Nucleus accumbens (tissue), 56 donors: ENCODE measurements around the gene RAD50.
"Not testable (repeated sequence)": the region's sequence is repeated elsewhere in the genome, so short reads cannot be mapped to it uniquely, and the experiment has no call there.

ENCODE experiments used
- DNase-seq, 56 donors: peaks; one replicate each; lab custom pipeline; 2025; lab: John Stamatoyannopoulos, UW

The RAD50 gene

GRCh38 chr5:132556153-132556762, 519 bp upstream of the RAD50 start:
- DNase-seq, result peak in 1 of 56 donors; percentile 53

GRCh38 chr5:132557478-132558172, 848 bp downstream of the RAD50 start:
- DNase-seq, result peak in 11 of 56 donors; percentile 6 to 56 (median 28)

- no peak for DNase-seq
These were observed 2.7 kb downstream of the RAD50 start for GRCh38 chr5:132559383-132560060.

- no peak for DNase-seq
These were observed 4.8 kb downstream of the RAD50 start for GRCh38 chr5:132561601-132562000.

- DNase-seq, result not testable (repeated sequence)
These were observed 7.8 kb downstream of the RAD50 start for GRCh38 chr5:132564555-132564954.

GRCh38 chr5:132566657-132567056, 9.9 kb downstream of the RAD50 start:
- DNase-seq, result no peak

- DNase-seq, result no peak
These were observed 19.3 kb downstream of the RAD50 start for GRCh38 chr5:132576123-132576522.

GRCh38 chr5:132584560-132584959, 27.8 kb downstream of the RAD50 start:
- not testable (repeated sequence) for DNase-seq

- no peak for DNase-seq
These were observed 29.3 kb downstream of the RAD50 start for GRCh38 chr5:132586063-132586462.

- DNase-seq, result no peak
These were observed 32.7 kb downstream of the RAD50 start for GRCh38 chr5:132589467-132589866.

GRCh38 chr5:132591145-132591544, 34.4 kb downstream of the RAD50 start:
- DNase-seq, result no peak

GRCh38 chr5:132592521-132592920, 35.7 kb downstream of the RAD50 start:
- no peak for DNase-seq

GRCh38 chr5:132594170-132594569, 37.4 kb downstream of the RAD50 start:
- no peak for DNase-seq

- no peak for DNase-seq
These were observed 38.8 kb downstream of the RAD50 start for GRCh38 chr5:132595624-132596023.

- no peak for DNase-seq
These were observed 44.4 kb downstream of the RAD50 start for GRCh38 chr5:132601071-132601728.

- DNase-seq, result no peak
These were observed 50.3 kb downstream of the RAD50 start for GRCh38 chr5:132607095-132607494.

GRCh38 chr5:132608107-132608506, 51.3 kb downstream of the RAD50 start:
- DNase-seq, result no peak

GRCh38 chr5:132611965-132612364, 55.2 kb downstream of the RAD50 start:
- no peak for DNase-seq

- DNase-seq, result no peak
These were observed 56.1 kb downstream of the RAD50 start for GRCh38 chr5:132612846-132613245.

GRCh38 chr5:132621699-132622098, 64.9 kb downstream of the RAD50 start:
- no peak for DNase-seq

GRCh38 chr5:132622608-132623007, 65.8 kb downstream of the RAD50 start:
- no peak for DNase-seq
